ENCODE data around the gene SEL1L.
A peak's percentile ranks its signal among the peaks of the same experiment; 100 is the strongest.
"Not testable (repeated sequence)": the region's sequence is repeated elsewhere in the genome, so short reads cannot be mapped to it uniquely, and the experiment has no call there.

The SEL1L gene

GRCh38 chr14:81523616-81524015, 10.0 kb downstream of the SEL1L start:
- DNase-seq: no peak

- no peak for DNase-seq
Measured at GRCh38 chr14:81523016-81523415, 10.6 kb downstream of the SEL1L start.

GRCh38 chr14:81521356-81521755, 12.3 kb downstream of the SEL1L start:
- no peak for DNase-seq

- peak; percentile 95 for DNase-seq
Measured at GRCh38 chr14:81519200-81520011, 14.2 kb downstream of the SEL1L start.

- no peak for DNase-seq
Measured at GRCh38 chr14:81517798-81518398, 15.8 kb downstream of the SEL1L start.

GRCh38 chr14:81516986-81517797, 16.5 kb downstream of the SEL1L start:
- no peak for DNase-seq

GRCh38 chr14:81515927-81516326, 17.7 kb downstream of the SEL1L start:
- DNase-seq: not testable (repeated sequence)

- DNase-seq: not testable (repeated sequence)
Measured at GRCh38 chr14:81512826-81513225, 20.8 kb downstream of the SEL1L start.

- peak; percentile 31 to 55 for DNase-seq
Measured at GRCh38 chr14:81511111-81511904, 22.3 kb downstream of the SEL1L start.

GRCh38 chr14:81509838-81510452, 23.7 kb downstream of the SEL1L start:
- no peak for DNase-seq

GRCh38 chr14:81509321-81509720, 24.3 kb downstream of the SEL1L start:
- no peak for DNase-seq

GRCh38 chr14:81506487-81506886, 27.2 kb downstream of the SEL1L start:
- DNase-seq: no peak

- DNase-seq: no peak
Measured at GRCh38 chr14:81504864-81505263, 28.8 kb downstream of the SEL1L start.

- DNase-seq: no peak
Measured at GRCh38 chr14:81485781-81486180, 47.9 kb downstream of the SEL1L start.

GRCh38 chr14:81485372-81485771, 48.3 kb downstream of the SEL1L start:
- DNase-seq: no peak

- DNase-seq: no peak
Measured at GRCh38 chr14:81484120-81484519, 49.5 kb downstream of the SEL1L start.

- DNase-seq: no peak
Measured at GRCh38 chr14:81480741-81481140, 52.9 kb downstream of the SEL1L start.

- no peak for DNase-seq
Measured at GRCh38 chr14:81478446-81478845, 55.2 kb downstream of the SEL1L start.

- no peak for DNase-seq
Measured at GRCh38 chr14:81476816-81477215, 56.8 kb downstream of the SEL1L start.

GRCh38 chr14:81474685-81475324, 58.8 kb downstream of the SEL1L start:
- no peak for DNase-seq

GRCh38 chr14:81474148-81474492, 59.5 kb downstream of the SEL1L start:
- DNase-seq: no peak
